SKM-1 treated with dmso at 0.1 percent for 144 hours (cell line): ENCODE data around the gene RPS2.
A peak's percentile ranks its signal among the peaks of the same experiment; 100 is the strongest.
"Not testable (repeated sequence)": the region's sequence is repeated elsewhere in the genome, so short reads cannot be mapped to it uniquely, and the experiment has no call there.

ENCODE experiments used
- DNase-seq: peaks from one replicate; lab custom pipeline; 2025; ENCODE audit not compliant: unreplicated experiment; lab: John Stamatoyannopoulos, UW

The RPS2 gene

DNA sequence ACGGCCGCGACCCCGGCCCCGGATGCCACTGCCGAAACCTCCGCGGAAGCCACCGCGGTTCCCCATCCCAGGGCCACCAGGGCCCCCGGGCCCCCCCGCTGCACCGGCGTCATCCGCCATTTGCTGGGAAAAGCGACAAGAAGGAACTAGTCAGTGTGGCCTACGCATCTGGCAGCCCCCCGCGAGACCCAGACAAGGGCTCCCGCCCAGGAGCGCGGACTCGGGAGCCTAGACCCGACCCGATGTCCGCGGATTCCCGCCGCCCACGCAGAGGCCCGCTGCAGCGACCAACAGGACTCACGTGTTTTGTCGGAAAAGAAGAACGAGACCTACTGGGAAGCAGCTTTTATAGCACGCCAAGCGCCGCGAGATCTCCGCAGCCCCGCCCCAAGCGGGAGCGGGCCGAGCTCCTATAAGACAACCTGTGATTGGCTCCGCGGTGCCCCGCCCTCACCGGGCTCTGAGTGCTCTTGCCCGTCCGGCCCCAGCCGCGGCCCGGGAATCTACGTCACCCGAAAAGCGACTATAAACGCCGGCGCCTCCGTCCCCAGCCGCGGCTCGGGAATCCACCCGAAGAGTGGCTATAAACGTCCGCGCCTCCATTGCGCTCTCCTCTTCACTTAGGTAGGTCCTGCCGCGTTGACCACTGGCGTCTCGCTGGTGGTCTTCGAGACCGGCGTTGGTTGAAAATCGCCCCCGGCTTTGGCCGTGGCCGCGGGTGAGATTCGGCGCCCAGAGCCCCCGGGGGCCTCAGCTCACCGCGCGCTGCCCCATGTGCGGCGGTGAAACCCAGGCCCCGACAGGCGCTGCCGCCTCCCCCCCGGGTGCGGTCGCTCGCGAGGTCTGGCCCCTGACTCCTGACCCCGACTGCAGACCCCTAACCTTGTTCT is at the start of gene RPS2:
Gene RPS2, minus strand, starts transcription at position 321 of the 890 bp plus-strand sequence. Its CDS starts 201 bp downstream, at position 120.
- peak; percentile 98 for DNase-seq

DNA sequence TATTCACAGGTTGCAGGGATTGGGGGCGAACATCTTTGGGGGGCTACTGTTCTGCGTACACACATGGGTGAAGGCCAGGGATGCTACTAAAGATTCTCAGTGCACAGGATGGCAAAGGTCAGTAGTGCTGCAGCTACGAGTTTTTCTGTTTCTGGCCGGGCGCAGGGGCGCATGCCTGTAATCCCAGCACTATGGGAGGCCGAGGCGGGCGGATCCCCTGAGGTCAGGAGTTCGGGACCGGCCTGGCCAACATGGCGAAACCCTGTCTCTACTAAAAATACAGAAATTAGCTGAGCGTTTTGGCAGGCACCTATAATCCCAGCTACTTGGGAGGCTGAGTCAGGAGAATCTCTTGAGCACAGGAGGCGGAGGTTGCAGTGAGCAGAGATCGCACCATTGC is 48.9 kb upstream of the RPS2 start:
- no peak for DNase-seq

DNA sequence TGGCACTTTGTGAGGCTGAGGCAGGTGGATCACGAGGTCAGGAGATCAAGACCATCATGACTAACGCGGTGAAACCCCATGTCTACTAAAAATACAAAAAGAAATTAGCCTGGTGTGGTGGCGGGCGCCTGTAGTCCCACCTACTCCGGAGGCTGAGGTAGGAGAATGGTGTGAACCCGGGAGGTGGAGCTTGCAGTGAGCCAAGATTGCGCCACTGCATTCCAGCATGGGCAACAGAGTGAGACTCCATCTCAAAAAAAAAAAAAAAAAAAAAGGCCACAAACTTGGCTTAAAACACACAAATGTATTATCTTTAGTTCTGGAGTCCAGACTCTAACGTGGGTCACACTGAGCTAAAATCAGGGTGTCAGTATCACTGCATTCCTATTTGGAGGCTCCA is 47.1 kb upstream of the RPS2 start:
- DNase-seq = not testable (repeated sequence)

DNA sequence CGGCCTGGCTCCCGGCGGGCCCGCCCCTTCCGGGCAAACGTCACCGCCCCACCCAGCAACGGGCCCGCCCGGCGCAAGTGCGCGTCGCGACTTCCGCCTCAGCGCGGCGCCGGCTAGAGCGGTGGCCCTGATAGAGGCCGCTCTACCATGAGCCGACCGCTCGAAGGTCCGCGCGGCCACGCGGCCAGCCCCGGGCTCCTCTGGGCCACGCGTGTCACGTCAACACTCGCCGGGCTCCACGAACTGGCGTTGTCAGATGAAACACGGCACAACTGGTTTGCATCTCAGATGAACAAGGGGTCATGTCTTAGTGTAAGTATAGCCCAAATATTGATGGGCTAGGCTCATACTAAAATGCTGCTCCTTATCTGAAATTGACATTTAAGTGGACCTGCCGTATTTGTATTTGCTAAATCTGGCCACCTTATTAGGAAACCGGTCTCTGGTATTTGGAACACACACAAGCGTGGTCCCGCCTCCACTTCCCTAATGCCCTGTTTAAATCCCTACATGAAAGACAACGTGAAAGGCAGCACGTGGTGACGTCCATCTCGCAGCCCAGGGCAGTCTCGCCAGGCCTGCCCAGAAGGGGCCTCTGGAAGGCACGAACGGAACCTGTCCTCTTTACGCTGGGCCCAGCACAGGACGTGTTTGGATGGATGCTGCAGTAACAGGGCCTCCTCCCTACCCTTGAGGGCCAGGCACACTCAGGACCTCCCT is 45.3 kb upstream of the RPS2 start, which contains the start of gene ZNF598:
Gene ZNF598, minus strand, starts transcription at position 31 of the 720 bp plus-strand sequence.
- DNase-seq = peak; percentile 58

DNA sequence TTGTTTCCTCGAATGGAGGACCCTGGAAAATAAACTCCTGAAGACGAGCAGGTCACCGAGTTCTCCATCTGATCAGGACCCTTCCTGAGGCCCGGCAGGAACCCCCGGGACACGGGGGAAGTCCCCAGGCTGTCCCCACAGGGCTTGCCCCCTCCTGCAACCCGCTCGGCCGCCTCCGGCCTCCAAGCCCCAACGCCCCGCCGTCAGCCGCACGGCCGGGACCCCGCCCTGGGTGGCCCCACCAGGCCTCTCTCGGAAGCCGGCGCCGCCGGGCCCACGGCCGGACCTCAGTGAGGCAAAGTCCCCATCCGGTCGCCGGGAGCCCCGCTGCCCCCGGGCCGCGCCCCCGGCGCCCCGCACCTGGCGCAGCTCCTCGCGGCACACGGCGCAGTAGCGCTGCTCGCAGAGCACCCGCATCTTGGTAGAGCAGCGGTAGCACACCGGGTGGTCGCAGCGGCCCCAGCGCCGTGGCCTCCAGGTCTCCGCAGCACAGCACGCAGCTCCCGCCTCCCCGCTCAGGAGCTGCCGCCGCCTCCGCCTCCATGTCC is 44.6 kb upstream of the RPS2 start:
- DNase-seq = no peak

DNA sequence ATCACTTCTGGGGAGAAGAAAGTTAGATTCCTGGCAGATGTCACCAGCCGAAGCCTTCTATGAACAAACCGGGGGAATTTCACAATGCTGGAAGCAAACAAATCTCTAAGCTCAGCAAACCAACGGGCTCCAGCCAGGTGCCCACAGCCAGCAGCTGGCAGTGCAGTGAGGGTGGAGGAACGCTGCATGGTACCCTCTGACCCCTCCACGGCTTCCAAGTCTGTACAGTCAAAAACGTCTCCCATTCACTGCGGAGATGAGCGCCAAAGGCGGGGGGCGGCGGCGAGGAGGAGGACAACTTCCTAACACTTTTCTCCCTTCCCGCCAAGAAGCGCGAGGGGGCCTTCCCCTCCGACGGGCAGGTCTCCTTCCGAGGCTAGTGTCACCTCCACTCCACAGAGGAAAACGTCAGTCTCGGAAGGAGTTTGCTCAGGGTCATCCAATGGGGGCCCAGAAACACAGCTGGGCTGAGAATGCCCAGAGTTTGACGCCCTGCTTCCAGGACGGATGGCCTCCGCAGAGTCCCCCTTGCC is 44.1 kb upstream of the RPS2 start:
- no peak for DNase-seq

DNA sequence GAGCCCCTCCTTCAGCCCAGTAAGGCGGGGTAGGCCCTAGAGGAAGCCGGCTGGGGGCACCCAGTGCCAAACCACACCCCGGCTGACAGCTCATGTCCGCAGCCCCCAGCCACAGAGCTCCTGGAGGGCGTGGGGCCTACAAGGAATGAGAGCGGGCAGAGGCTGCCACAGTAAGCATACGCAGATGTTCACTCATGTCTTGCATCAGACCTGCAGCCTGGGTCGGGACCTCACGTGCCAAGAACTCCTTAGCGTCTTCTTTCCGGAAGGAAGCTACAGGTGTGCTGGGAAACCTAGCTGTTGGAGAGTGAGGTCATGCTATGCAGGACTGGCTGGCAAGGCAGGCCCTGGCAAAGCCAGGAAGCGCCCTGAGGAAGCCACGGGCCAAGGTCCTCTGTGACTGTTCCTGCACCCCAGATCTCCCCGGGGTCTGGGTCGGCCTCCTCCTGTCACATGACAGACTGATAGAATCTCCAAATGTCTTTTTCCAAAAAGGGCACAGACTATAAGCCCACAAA is 43.4 kb upstream of the RPS2 start:
- no peak for DNase-seq

DNA sequence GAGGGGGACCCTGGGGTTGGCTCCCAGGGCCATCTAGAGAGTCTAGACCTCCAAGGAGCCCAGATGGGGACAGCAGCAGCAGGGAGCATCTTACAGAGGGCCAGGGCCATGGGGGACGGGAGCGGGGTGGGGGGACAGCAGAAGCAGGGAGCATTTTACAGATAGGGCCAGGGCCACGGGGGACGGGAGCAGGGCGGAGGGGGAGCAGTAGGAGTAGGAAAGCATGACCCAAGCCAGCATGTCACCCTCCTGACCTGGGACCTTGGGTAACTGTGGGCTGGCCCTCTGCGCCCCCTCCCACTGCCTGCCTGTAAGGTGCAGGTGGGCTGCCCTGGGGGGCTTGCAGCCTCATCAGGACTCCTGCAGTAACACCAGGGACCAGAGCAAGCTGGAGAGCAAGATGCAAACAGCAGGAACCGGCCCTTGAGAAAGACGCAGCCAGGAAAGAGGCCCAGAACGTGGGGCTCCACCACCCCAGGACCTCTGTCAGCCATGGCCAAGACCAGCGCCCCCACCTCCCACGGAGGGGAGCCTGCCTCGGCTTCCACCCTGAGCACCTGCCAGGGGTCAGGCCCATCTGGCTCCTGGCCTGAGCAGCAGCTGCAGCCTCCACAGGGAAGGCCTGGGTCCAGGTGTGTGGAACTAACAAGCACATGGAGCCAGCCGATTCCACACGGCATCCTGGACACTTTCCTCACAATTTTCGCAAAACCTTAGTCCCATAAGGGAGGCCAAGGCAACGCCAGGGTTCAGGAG is 42.6 kb upstream of the RPS2 start:
- DNase-seq = no peak

DNA sequence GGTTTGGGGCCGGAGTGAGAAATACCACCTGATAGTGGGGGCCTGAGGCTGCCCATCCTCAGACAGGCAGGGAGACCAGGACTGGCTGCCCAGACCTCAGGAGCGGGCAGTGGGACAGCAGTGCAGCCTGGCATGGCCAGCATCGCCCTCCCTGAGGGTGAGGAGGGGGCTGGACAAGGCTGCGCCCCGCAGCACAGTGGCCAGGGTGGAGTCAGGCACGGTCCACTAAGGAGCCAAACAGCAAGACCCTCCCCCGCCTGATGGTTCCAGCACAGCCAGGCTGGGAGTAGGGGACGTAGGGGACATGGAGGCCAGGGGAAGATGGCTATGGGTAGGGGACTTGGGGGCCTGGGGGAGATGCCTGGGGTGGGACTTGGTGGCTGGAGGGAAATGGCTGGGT is 41.7 kb upstream of the RPS2 start:
- no peak for DNase-seq

DNA sequence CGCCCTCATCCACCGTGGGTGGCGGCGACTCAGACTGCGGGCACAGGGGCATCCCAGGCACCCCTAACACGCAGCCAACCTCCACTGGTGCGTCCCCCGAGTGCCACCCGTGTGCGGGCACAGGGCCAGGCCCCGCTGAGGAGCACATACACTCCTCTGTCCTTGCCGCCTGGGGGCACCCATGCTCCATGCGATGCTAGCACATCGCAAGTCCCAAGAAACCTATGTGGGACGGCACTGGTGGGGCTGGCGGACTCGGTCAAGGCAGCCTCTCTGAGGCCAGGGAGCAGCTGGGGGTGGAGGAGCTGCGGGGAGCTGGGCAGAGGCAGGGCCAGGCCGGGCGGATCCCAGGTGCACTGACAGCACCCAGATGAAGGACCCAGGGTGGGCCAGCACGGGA is 41.0 kb upstream of the RPS2 start:
- DNase-seq = no peak

DNA sequence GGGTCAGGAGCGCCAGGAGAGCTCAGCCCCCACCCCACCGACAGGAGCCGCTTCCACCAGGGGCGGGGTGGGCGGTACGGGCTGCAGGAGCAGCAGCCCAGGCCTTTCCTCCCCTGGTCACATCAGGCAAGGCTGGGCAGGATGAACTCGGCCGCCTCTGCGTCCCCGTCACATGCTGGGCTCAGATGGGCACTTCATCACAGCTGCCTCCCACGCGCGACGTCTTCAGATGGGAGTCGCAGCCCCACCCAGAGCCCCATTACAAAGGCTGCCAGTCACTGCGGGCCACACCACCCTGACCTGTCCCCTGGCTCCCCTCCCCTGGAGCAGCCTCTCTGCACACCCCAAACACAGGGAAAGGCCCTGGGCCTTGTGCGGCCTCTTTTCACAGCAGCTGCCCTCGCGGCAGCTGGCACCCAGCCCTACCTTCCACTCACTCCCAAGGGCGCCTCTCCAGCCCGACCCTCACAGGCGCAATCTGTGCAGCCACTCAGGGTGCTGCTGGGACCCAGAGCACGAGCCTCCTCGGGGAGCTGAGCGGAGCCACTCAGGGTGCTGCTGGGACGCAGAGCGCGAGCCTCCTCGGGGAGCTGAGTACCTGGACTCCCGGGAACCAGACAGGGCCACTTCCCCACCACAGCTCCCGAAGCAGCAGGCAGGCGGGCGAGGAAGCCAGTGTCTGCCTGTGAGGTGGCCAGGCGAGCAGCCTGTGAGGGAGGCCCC is 40.3 kb upstream of the RPS2 start:
- no peak for DNase-seq

DNA sequence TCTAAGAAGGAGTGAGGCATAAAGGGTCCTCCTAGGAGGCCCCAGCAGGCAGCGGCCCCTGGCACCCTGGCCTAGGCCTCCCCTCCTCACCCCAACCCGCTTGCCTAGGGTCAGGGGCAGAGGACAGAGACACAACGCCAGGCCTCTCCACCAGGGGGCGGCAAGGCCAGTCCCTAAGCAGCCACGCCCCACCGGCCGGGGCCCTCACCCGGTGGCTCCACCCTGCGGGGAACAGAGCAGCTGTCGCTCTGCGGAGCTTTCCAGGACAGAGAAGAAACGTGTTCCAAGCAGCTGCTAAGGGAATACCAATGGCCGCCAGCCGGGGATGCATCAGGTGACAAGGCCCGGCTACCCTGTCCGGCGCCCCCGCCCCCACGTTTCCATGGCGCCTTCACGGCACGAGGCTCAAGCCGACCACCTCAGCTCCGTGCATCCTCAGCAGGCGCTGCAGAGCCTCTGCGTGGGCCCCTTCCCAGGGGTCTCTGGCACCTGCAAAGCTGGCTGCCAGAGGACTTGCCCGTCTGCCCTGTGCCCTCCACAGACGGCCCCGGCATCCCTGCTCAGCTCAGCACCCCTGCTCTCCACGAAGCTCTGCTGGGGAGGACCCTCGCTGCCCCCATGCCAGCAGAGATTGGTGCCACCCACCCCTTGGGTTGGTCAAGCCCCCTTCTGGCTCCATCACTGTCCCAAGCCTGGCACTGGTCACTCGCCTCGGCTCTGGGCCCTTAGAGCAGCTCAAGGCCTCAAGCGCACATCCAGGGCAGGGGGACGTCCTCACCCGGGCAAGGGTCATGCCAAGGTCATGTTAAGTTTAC is 39.4 kb upstream of the RPS2 start:
- DNase-seq = peak; percentile 83

DNA sequence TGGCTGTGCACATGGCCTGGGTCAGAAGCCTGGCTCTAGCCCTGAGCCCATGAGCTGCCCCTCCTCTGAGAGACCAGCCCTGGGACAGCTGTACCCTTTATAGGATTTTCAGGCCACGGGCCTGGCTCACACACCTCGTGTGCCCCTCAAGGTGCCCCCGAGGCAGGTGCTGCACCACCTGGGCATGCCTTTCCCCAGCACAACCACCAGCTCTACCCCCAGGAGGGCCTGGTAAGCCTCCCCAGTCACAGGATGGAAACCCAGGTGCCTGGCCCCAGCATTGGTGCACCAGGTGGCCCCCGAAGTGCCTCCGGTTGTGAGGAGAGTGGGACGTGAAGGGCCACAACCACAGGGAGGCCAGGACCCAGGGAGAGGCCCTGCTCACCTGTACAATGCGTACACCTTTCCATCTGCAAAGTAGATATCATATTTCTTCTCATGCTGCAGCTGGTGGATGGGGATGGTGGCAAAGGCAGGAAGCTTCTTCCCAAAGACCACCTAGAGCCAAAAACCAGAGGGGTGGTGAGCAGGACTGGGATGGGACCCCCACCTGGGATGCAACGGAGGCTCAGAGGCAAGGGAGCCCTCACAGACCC is 38.7 kb upstream of the RPS2 start:
- DNase-seq = no peak

DNA sequence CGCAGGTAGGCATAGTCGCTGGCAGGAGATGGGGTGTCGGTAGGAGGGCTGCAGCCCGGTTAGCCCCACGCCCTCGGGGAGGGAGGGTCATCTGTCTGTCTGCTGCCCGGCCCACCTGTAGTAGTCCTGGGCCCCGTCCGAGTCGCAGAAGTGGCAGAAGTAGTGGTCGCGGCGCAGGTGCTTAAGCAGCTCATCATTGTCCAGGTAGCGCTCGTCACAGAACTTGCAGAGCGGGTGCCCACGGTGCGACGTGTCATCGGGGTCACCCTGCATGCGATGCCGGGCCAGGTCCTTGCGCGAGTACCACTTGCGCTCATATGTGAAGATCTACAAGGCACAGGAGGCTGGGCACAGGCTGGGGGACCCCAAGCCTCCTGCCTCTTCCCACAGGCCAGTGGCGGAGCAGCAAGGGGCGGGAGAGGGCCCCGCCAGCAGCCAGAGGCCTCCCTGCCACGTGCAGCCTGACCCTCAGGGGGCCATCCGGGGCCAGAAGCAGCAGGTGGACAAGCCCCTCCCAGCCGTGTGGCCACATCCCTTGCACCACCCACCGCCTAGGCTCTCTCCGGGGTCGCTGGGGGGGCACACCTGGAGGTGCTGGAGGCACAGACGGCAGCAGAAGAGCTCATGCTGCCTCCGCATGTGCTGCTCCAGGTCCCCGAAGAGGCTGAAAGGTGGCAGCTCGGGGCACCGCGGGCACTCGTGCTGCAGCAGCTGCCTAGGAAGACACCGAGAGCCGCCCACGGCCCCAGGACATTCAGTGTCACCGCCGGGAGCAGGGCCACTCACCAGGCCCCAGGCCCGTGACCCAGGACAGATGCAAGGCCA is 38.0 kb upstream of the RPS2 start:
- DNase-seq = no peak

DNA sequence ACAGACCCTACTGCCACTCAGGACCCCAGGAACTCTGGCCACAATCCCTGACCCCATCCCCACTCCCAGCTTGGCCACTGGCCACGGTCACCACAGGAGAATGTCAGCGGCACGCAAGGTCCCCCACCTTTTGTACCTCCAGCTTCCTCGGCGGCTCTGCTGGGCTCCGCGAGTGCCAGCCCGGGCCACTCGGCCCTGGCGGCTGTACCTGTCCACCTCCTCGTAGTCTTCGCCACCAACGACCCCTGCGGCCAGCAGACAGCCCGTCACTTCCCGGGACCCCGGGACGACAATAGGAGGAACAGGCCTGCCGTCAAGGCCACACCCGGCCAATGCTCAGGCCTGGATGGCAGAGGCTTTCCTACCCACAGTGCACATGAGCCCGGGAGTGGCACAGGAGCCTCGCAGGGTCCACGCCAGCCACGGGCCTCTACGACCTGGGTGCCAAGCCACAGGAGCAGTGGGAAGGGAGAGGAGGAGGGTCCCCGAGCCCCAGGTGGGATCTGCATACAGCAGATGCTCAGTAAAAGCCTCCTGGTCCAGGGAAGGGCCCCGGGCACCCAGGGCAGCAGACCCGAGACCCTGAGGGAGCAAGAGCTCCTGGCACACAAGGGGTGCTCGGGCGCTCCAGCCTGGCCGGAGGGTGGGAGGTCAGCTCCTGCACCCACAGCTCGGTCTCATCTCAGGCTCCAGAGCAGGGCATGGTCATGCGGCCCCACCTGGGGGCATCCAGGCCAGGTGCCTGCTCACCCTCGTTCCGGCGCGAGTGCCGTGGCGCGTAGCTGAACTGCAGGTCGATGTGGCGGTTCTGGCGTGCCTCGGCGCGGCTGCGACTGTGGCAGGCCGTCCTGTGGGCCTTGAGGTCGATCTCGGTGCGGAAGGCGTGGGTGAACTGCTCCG is 37.1 kb upstream of the RPS2 start:
- no peak for DNase-seq

DNA sequence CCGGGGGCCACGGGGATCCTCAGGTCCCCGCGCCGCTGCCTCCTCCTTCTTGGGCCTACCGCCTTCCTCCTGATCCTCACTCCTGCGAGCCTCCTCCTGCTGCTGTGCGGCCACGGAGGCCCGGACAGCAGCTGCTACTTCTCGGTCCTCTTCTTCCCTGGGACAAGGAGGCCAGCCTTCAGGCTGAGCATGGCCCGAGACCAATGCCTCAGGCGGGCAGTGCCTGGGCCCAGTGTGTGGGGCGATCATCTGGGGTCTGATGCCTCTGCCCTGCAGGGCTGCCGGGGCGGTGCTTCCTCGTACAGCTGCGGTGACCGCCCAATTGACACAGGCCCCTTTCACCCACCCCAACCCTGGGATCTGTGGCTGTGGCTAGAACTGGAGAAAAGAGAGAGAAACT is 36.4 kb upstream of the RPS2 start:
- no peak for DNase-seq
